HEK293 (cell line): ENCODE results near the gene TMEM198.

Experiments used
- BCL6B ChIP-seq: fragments of 450-650 bp; formaldehyde crosslinking; IDR thresholded peaks from 2 replicates; pipeline ENCODE4 v1.5.1; 2017; ENCODE audit warnings: missing biosample characterization, missing genetic modification characterization
- KLF8 ChIP-seq: fragments of 450-650 bp; formaldehyde crosslinking; IDR thresholded peaks from 2 replicates; pipeline ENCODE4 v1.5.1; 2016; ENCODE audit warnings: missing biosample characterization, missing genetic modification characterization
- RBAK ChIP-seq: fragments of 450-650 bp; formaldehyde crosslinking; IDR thresholded peaks from 2 replicates; pipeline ENCODE4 v1.5.1; 2016; ENCODE audit warnings: missing biosample characterization, missing genetic modification characterization
- SALL2 ChIP-seq: fragments of 450-650 bp; formaldehyde crosslinking; IDR thresholded peaks from 2 replicates; pipeline ENCODE4 v1.5.0; 2017; ENCODE audit warnings: missing biosample characterization, mild to moderate bottlenecking, missing genetic modification characterization, borderline replicate concordance
- YY2 ChIP-seq: fragments of 450-650 bp; formaldehyde crosslinking; IDR thresholded peaks from 2 replicates; pipeline ENCODE4 v1.5.1; 2016; ENCODE audit warnings: missing biosample characterization, missing genetic modification characterization
- ZBTB44 ChIP-seq: fragments of 450-650 bp; IDR thresholded peaks from 2 replicates; pipeline ENCODE4 v1.5.1; 2018; ENCODE audit warnings: missing biosample characterization, mild to moderate bottlenecking, missing genetic modification characterization
- ZIC2 ChIP-seq: fragments of 450-650 bp; formaldehyde crosslinking; IDR thresholded peaks from 2 replicates; pipeline ENCODE4 v1.5.1; 2016; ENCODE audit warnings: missing biosample characterization, missing genetic modification characterization
- ZNF157 ChIP-seq: fragments of 450-650 bp; formaldehyde crosslinking; IDR thresholded peaks from 2 replicates; pipeline ENCODE4 v1.5.1; 2016; ENCODE audit warnings: missing biosample characterization, missing genetic modification characterization
- ZNF19 ChIP-seq: fragments of 450-650 bp; formaldehyde crosslinking; IDR thresholded peaks from 2 replicates; pipeline ENCODE4; 2016; ENCODE audit warnings: missing biosample characterization, missing genetic modification characterization, low read depth
- ZNF2 ChIP-seq: fragments of 450-650 bp; formaldehyde crosslinking; IDR thresholded peaks from 2 replicates; pipeline ENCODE4 v1.5.1; 2016; ENCODE audit warnings: missing biosample characterization, missing genetic modification characterization
- ZNF341 ChIP-seq: fragments of 450-650 bp; formaldehyde crosslinking; IDR thresholded peaks from 2 replicates; pipeline ENCODE4; 2016; ENCODE audit warnings: low read depth, missing biosample characterization, missing genetic modification characterization
- ZNF362 ChIP-seq: fragments of 450-650 bp; formaldehyde crosslinking; IDR thresholded peaks from 2 replicates; pipeline ENCODE4 v1.5.1; 2016; ENCODE audit warnings: missing biosample characterization, missing genetic modification characterization
- ZNF544 ChIP-seq: fragments of 450-650 bp; formaldehyde crosslinking; IDR thresholded peaks from 2 replicates; pipeline ENCODE4 v1.5.0; 2017; ENCODE audit warnings: missing biosample characterization, missing genetic modification characterization
- ZNF626 ChIP-seq: fragments of 450-650 bp; sonication (Bioruptor Pico); formaldehyde crosslinking; IDR thresholded peaks from 2 replicates; pipeline ENCODE4 v1.5.1; 2018; ENCODE audit warnings: missing biosample characterization, missing genetic modification characterization, inconsistent platforms
- ZNF645 ChIP-seq: fragments of 450-650 bp; formaldehyde crosslinking; IDR thresholded peaks from 2 replicates; pipeline ENCODE4; 2016; ENCODE audit warnings: missing biosample characterization, missing genetic modification characterization
- ZNF654 ChIP-seq: fragments of 450-650 bp; formaldehyde crosslinking; IDR thresholded peaks from 2 replicates; pipeline ENCODE4 v1.5.1; 2016; ENCODE audit warnings: low read depth, missing biosample characterization, missing genetic modification characterization
- ZNF658 ChIP-seq: fragments of 450-650 bp; formaldehyde crosslinking; IDR thresholded peaks from 2 replicates; pipeline ENCODE4; 2016; ENCODE audit warnings: missing biosample characterization, missing genetic modification characterization
- ZNF768 ChIP-seq: fragments of 450-650 bp; formaldehyde crosslinking; IDR thresholded peaks from 2 replicates; pipeline ENCODE4 v1.5.1; 2018; ENCODE audit warnings: missing biosample characterization, mild to moderate bottlenecking, missing genetic modification characterization
- ZNF776 ChIP-seq: fragments of 450-650 bp; formaldehyde crosslinking; IDR thresholded peaks from 2 replicates; pipeline ENCODE4 v1.5.0; 2017; ENCODE audit warnings: missing biosample characterization, missing genetic modification characterization, borderline replicate concordance
- ZNF777 ChIP-seq: fragments of 450-650 bp; formaldehyde crosslinking; IDR thresholded peaks from 2 replicates; pipeline ENCODE4 v1.5.1; 2017; ENCODE audit warnings: missing biosample characterization, missing genetic modification characterization, borderline replicate concordance
- ZNF785 ChIP-seq: fragments of 450-650 bp; formaldehyde crosslinking; IDR thresholded peaks from 2 replicates; pipeline ENCODE4 v1.5.1; 2016; ENCODE audit warnings: missing biosample characterization, missing genetic modification characterization
- ZSCAN16 ChIP-seq: fragments of 450-650 bp; formaldehyde crosslinking; IDR thresholded peaks from 2 replicates; pipeline ENCODE4 v1.5.1; 2016; ENCODE audit warnings: missing biosample characterization, missing genetic modification characterization
- ZSCAN18 ChIP-seq: fragments of 450-650 bp; formaldehyde crosslinking; IDR thresholded peaks from 2 replicates; pipeline ENCODE4 v1.5.1; 2016; ENCODE audit warnings: missing biosample characterization, missing genetic modification characterization
- ZSCAN23 ChIP-seq: fragments of 450-650 bp; formaldehyde crosslinking; IDR thresholded peaks from 2 replicates; pipeline ENCODE4 v1.5.1; 2016; ENCODE audit warnings: missing biosample characterization, missing genetic modification characterization
- TF ChIP-seq, protein P1 (sequence below): fragments of 450-650 bp; formaldehyde crosslinking; IDR thresholded peaks from 2 replicates; pipeline ENCODE4 v1.5.1; 2016; ENCODE audit warnings: missing biosample characterization, missing genetic modification characterization
- TF ChIP-seq, protein P2 (sequence below): fragments of 450-650 bp; formaldehyde crosslinking; IDR thresholded peaks from 2 replicates; pipeline ENCODE4 v1.5.1; 2016; ENCODE audit warnings: missing biosample characterization, missing genetic modification characterization
- TF ChIP-seq, protein P3 (sequence below): fragments of 450-650 bp; formaldehyde crosslinking; IDR thresholded peaks from 2 replicates; pipeline ENCODE4 v1.5.1; 2016; ENCODE audit warnings: missing biosample characterization, missing genetic modification characterization

The TMEM198 gene

GRCh38 chr2:219521066-219521880, 22.6 kb upstream of the TMEM198 start (continued):
- TF ChIP-seq ZNF544 (tag by site-specific recombination) (no peak), ZNF626 (tag by site-specific recombination) (no peak), ZIC2 (tag by site-specific recombination) (0 out of 2 replicates have a peak, but pooled peaks have one; percentile 43), RBAK (tag by site-specific recombination) (no peak), KLF8 (no peak), ZNF658 (no peak), YY2 (no peak), ZNF645 (tag by site-specific recombination) (no peak), ZNF19 (no peak), ZNF768 (no peak), ZSCAN18 (tag by site-specific recombination) (no peak), ZBTB44 (tag by site-specific recombination) (no peak), ZSCAN16 (tag by site-specific recombination) (no peak), ZSCAN23 (no peak), BCL6B (tag by site-specific recombination) (no peak), ZNF654 (tag by site-specific recombination) (peak; percentile 32; the same call in 1 of the 2 replicates), ZNF2 (tag by site-specific recombination) (no peak), ZNF362 (tag by site-specific recombination) (no peak), ZNF777 (tag by site-specific recombination) (no peak), ZNF341 (tag by site-specific recombination) (0 out of 2 replicates have a peak, but pooled peaks have one; percentile 10), ZNF785 (tag by site-specific recombination) (no peak), ZNF157 (tag by site-specific recombination) (no peak), ZNF776 (tag by site-specific recombination) (no peak), SALL2 (no peak)
- TF ChIP-seq, protein P1, sequence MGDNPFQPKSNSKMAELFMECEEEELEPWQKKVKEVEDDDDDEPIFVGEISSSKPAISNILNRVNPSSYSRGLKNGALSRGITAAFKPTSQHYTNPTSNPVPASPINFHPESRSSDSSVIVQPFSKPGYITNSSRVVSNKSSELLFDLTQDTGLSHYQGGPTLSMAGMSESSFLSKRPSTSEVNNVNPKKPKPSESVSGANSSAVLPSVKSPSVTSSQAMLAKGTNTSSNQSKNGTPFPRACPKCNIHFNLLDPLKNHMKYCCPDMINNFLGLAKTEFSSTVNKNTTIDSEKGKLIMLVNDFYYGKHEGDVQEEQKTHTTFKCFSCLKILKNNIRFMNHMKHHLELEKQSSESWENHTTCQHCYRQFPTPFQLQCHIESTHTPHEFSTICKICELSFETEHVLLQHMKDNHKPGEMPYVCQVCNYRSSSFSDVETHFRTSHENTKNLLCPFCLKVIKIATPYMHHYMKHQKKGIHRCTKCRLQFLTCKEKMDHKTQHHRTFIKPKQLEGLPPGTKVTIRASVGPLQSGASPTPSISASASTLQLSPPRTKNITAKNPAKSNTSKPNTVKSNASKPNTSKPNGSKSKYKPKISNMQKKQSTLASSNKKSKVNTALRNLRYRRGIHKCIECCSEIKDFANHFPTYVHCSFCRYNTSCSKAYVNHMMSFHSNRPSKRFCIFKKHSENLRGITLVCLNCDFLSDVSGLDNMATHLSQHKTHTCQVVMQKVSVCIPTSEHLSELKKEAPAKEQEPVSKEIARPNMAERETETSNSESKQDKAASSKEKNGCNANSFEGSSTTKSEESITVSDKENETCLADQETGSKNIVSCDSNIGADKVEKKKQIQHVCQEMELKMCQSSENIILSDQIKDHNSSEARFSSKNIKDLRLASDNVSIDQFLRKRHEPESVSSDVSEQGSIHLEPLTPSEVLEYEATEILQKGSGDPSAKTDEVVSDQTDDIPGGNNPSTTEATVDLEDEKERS (tag by site-specific recombination), result no peak
- TF ChIP-seq, protein P2, sequence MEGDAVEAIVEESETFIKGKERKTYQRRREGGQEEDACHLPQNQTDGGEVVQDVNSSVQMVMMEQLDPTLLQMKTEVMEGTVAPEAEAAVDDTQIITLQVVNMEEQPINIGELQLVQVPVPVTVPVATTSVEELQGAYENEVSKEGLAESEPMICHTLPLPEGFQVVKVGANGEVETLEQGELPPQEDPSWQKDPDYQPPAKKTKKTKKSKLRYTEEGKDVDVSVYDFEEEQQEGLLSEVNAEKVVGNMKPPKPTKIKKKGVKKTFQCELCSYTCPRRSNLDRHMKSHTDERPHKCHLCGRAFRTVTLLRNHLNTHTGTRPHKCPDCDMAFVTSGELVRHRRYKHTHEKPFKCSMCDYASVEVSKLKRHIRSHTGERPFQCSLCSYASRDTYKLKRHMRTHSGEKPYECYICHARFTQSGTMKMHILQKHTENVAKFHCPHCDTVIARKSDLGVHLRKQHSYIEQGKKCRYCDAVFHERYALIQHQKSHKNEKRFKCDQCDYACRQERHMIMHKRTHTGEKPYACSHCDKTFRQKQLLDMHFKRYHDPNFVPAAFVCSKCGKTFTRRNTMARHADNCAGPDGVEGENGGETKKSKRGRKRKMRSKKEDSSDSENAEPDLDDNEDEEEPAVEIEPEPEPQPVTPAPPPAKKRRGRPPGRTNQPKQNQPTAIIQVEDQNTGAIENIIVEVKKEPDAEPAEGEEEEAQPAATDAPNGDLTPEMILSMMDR (tag by site-specific recombination), result peak; percentile 85
- TF ChIP-seq, protein P3, sequence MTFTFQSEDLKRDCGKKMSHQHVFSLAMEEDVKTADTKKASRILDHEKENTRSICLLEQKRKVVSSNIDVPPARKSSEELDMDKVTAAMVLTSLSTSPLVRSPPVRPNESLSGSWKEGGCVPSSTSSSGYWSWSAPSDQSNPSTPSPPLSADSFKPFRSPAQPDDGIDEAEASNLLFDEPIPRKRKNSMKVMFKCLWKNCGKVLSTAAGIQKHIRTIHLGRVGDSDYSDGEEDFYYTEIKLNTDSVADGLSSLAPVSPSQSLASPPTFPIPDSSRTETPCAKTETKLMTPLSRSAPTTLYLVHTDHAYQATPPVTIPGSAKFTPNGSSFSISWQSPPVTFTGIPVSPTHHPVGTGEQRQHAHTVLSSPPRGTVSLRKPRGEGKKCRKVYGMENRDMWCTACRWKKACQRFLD (tag by site-specific recombination), result no peak
